Vagina (tissue), 2 donors: ENCODE measurements around the gene LRFN4. TPM values are rescaled to one million over a fixed set of nuclear protein-coding genes. Genes with fewer than 3 reads are reported as not detected.

Experiments used
- DNase-seq, 2 donors: peaks; one replicate each; pipeline ENCODE4 v3.0.0-alpha.2; 2017; ENCODE audit errors: extremely low spot score in 2 of 2
- H3K27ac ChIP-seq: fragments of 200-600 bp; sonication (generic); one replicate; pipeline ENCODE4 v1.5.1; 2019
- H3K27me3 ChIP-seq: fragments of 200-600 bp; sonication (generic); one replicate; pipeline ENCODE4 v1.5.1; 2019
- H3K36me3 ChIP-seq, 2 donors: fragments of 200-600 bp; sonication (generic); one replicate each; pipeline ENCODE4 v1.5.1; 2017 to 2019
- H3K4me1 ChIP-seq: fragments of 200-600 bp; sonication (generic); one replicate; pipeline ENCODE4 v1.5.1; 2019
- H3K4me3 ChIP-seq, 2 donors: fragments of 200-600 bp; sonication (generic); 1 replicate in 1 of 2; 2 replicates in 1 of 2; pipeline ENCODE4 v1.5.1; 2016 to 2019
- H3K9me3 ChIP-seq: fragments of 200-600 bp; sonication (generic); one replicate; pipeline ENCODE4 v1.5.1; 2019
- CTCF ChIP-seq, 3 experiments: fragments of 450-650 bp in 2 of 3; fragments of 200-600 bp in 1 of 3; sonication (generic) in 1 of 3; IDR thresholded peaks; one replicate each; pipeline ENCODE4 v1.5.1; 2017 to 2019; ENCODE audit warnings: antibody characterized with exemption in 3 of 3, mild to moderate bottlenecking in 2 of 3, moderate library complexity in 2 of 3
- POLR2A ChIP-seq, 2 donors: fragments of 450-650 bp; IDR thresholded peaks; one replicate each; pipeline ENCODE4 v1.6.1; 2017; ENCODE audit warnings: antibody characterized with exemption in 2 of 2, mild to moderate bottlenecking in 2 of 2, moderate library complexity in 2 of 2
- POLR2AphosphoS5 ChIP-seq, 2 donors: sonication (generic); formaldehyde crosslinking; IDR thresholded peaks; one replicate each; pipeline ENCODE4 v1.9.0; 2017; ENCODE audit warnings: antibody characterized with exemption in 2 of 2, mild to moderate bottlenecking in 2 of 2, low read depth in 1 of 2; ENCODE audit not compliant: insufficient read depth in 1 of 2
- intact Hi-C: fragments of 100-400 bp; cut with DNase I; formaldehyde crosslinking; loops from one replicate; pipeline ENCODE4 v1.15.1; 2023
- total RNA-seq: library from RNA; depleted of rRNA; stranded (reverse); fragments of >200 nt; gene quantifications from one replicate; pipeline ENCODE4 v1.2.3, GENCODE V29; 2016

The LRFN4 gene
- total RNA-seq, 1 donor from 2014 or later: 8.1 TPM

DNA sequence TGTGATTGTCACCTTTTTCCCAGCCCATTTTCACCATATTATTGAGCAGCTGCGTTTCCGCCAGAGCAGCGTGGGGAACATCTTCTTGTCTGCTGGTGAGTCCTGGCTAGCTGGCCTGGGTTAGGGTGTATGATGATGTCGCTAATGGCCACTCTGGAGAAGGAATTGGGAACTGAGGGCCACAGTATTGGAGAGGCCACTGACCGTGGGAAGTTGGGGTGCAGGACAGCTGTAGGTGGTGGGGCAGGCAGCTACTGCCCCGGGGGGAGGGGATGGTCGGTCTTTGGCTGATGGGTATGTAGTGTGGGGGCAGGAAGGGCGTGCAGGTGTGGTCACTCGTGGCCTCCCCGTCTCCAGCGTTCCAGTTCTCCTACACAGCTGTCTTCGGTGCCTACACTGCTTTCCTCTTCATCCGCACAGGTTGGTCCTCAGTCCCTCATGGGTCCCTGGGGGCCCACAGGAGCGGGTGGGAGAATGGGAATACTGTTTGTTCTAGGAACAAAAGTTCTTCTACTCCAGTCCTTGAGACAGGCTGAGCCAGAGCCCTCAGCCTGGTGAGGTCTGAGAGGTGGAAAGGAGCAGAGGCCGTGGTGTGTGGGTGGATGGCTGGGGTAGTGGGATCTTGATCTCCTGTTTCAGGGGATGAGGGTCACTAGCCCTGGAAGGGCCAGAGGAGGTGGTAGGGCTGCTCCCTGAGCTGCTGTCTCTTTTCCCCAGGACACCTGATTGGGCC, 11.6 kb upstream of the LRFN4 start:
- peaks cover 29% of the 10 kb centered on the region for H3K4me1 ChIP-seq
- no peak for TF ChIP-seq CTCF (IDR thresholded peaks at IDR 0.05)
- TF ChIP-seq POLR2AphosphoS5 (IDR thresholded peaks at IDR 0.05; ENCODE audit: insufficient read depth in 1 of 2, low read depth in 1 of 2): no peak
- TF ChIP-seq POLR2A (IDR thresholded peaks at IDR 0.05): no peak
- no peaks in the 10 kb centered on the region for H3K27me3 ChIP-seq
- no peak overlapping the region for H3K27ac ChIP-seq
- intact Hi-C loops: no loop called here
- DNase-seq: peak in 1 of 2 donors; percentile 83
- H3K4me3 ChIP-seq: no peak overlapping the region
- no peaks in the 10 kb centered on the region for H3K9me3 ChIP-seq
- peaks cover 0 to 22% of the 10 kb centered on the region in 2 donors for H3K36me3 ChIP-seq

GRCh38 chr11:66845876-66846212, 11.0 kb upstream of the LRFN4 start:
- DNase-seq: no peak
- Histone ChIP-seq H3K27ac (no peak overlapping the region), H3K4me1 (peaks cover 29% of the 10 kb centered on the region), H3K4me3 (no peak overlapping the region), H3K9me3 (no peaks in the 10 kb centered on the region), H3K36me3 (peaks cover 0 to 22% of the 10 kb centered on the region in 2 donors), H3K27me3 (no peaks in the 10 kb centered on the region)
- intact Hi-C loops: no loop called here
- TF ChIP-seq CTCF (IDR thresholded peaks at IDR 0.05) (no peak), POLR2A (IDR thresholded peaks at IDR 0.05) (no peak)

DNA sequence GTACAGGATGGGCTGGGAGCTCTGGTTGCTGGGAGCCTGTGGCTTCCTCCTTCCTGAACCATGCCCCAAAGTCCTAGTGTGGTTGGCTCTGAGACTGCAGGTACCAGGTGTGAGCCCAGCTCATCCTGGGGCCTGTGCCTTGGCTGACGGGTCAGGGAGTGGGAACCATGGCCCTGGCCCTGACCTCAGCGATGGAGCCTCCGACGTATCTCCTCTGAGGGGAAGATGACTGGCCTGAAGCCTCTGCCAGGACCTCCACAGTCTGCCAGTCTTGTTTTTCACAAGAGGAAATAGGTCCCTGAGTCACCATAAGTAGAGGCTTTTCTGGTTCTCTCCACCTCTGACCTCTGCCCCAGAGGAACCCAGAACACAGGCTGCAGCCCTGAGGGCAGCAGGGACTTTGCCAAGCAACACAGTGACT, 10.2 kb upstream of the LRFN4 start:
- peaks cover 0 to 22% of the 10 kb centered on the region in 2 donors for H3K36me3 ChIP-seq
- no peak overlapping the region for H3K4me3 ChIP-seq
- DNase-seq: no peak
- no peaks in the 10 kb centered on the region for H3K9me3 ChIP-seq
- H3K4me1 ChIP-seq: peaks cover 27% of the 10 kb centered on the region
- no peaks in the 10 kb centered on the region for H3K27me3 ChIP-seq
- H3K27ac ChIP-seq: no peak overlapping the region
- TF ChIP-seq POLR2A (IDR thresholded peaks at IDR 0.05): no peak
- TF ChIP-seq CTCF (IDR thresholded peaks at IDR 0.05): no peak
- no peak for TF ChIP-seq POLR2AphosphoS5 (IDR thresholded peaks at IDR 0.05; ENCODE audit: insufficient read depth in 1 of 2, low read depth in 1 of 2)
- intact Hi-C loops: no loop called here

- Histone ChIP-seq H3K4me1 (peaks cover 18% of the 10 kb centered on the region), H3K9me3 (no peaks in the 10 kb centered on the region), H3K36me3 (peaks cover 0 to 22% of the 10 kb centered on the region in 2 donors), H3K4me3 (no peak overlapping the region), H3K27ac (no peak overlapping the region), H3K27me3 (no peaks in the 10 kb centered on the region)
- no peak for DNase-seq
- intact Hi-C loops: no loop called here
- TF ChIP-seq CTCF (IDR thresholded peaks at IDR 0.05) (no peak), POLR2A (IDR thresholded peaks at IDR 0.05) (no peak), POLR2AphosphoS5 (IDR thresholded peaks at IDR 0.05; ENCODE audit: insufficient read depth in 1 of 2, low read depth in 1 of 2) (no peak)
These were observed 9.2 kb upstream of the LRFN4 start for GRCh38 chr11:66847461-66848232.
